ENCODE measurements around the gene MPPE1.

- TF ChIP-seq CTCF (conservative IDR thresholded peaks at IDR 0.05 in 1 of 2, IDR thresholded peaks at IDR 0.05 in 1 of 2; ENCODE audit: extremely low read depth in 1 of 2, insufficient read depth in 1 of 2, low read depth in 1 of 2, low read length in 2 of 2) (no peak), EZH2 (IDR thresholded peaks at IDR 0.05; ENCODE audit: borderline replicate concordance, low read length) (no peak)
Measured at GRCh38 chr18:11873670-11874340, 34.3 kb downstream of the MPPE1 start.

Measured in mammary epithelial cell (primary cell).